Measurements from ENCODE around the gene PLXDC1.
"Not testable (repeated sequence)": the region's sequence is repeated elsewhere in the genome, so short reads cannot be mapped to it uniquely, and the experiment has no call there.

DNA sequence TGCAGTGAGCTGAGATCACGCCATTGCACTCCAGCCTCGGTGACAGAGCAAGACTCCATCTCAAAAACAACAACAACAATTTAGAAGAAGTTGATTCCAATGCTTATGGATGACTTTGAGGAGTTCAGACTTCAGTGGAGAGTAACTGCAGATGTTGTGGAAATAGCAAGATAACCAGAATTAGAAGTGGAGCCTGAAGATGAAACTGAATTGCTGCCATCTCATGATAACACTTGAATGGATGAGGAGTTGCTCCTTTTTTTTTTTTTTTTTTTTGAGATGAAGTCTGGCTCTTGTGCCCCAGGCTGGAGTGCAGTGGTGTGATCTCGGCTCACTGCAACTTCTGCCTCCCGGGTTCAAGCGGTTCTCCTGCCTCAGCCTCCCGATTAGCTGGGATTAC is 131.4 kb downstream of the PLXDC1 start:
- TF ChIP-seq, protein P1, sequence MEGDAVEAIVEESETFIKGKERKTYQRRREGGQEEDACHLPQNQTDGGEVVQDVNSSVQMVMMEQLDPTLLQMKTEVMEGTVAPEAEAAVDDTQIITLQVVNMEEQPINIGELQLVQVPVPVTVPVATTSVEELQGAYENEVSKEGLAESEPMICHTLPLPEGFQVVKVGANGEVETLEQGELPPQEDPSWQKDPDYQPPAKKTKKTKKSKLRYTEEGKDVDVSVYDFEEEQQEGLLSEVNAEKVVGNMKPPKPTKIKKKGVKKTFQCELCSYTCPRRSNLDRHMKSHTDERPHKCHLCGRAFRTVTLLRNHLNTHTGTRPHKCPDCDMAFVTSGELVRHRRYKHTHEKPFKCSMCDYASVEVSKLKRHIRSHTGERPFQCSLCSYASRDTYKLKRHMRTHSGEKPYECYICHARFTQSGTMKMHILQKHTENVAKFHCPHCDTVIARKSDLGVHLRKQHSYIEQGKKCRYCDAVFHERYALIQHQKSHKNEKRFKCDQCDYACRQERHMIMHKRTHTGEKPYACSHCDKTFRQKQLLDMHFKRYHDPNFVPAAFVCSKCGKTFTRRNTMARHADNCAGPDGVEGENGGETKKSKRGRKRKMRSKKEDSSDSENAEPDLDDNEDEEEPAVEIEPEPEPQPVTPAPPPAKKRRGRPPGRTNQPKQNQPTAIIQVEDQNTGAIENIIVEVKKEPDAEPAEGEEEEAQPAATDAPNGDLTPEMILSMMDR (IDR thresholded peaks at IDR 0.05), result not testable (repeated sequence)
- TF ChIP-seq POLR2A, POLR2AphosphoS5 (IDR thresholded peaks at IDR 0.05): not testable (repeated sequence)
